Activated CD8-positive, alpha-beta T cell treated with anti-CD3 and anti-CD28 coated beads for 36 hours (primary cell): ENCODE results near the gene DIS3L2. TPM values are rescaled to one million over a fixed set of nuclear protein-coding genes. Genes with fewer than 3 reads are reported as not detected.
A peak's percentile ranks its signal among the peaks of the same experiment; 100 is the strongest.

Source experiments
- ATAC-seq: fragments of 200-7000 bp; cut with Tn5 transposase; one replicate; pipeline ENCODE4 v1.10.0; 2021; ENCODE audit warnings: mild to moderate bottlenecking, moderate library complexity
- CTCF ChIA-PET: fragments of 350-600 bp; sonication (Branson Sonifier 250); formaldehyde crosslinking; loops from one replicate; lab custom pipeline; 2021; ENCODE audit warnings: antibody characterized with exemption; lab: Charles Lee
- POLR2A ChIA-PET: fragments of 350-600 bp; sonication (Branson Sonifier 250); formaldehyde crosslinking; loops from one replicate; lab custom pipeline; 2021; ENCODE audit warnings: antibody characterized with exemption; lab: Charles Lee
- DNase-seq: peaks from one replicate; pipeline ENCODE4 v3.0.0-alpha.2; 2020
- H3K27ac Mint-ChIP-seq: one replicate; pipeline ENCODE4 v1.8.0; 2021; ENCODE audit warnings: mild to moderate bottlenecking, mixed read lengths
- H3K27me3 Mint-ChIP-seq: one replicate; pipeline ENCODE4 v1.8.0; 2021; ENCODE audit warnings: mixed read lengths
- H3K36me3 Mint-ChIP-seq: one replicate; pipeline ENCODE4 v1.8.0; 2021; ENCODE audit warnings: low read depth, mixed read lengths
- H3K4me1 Mint-ChIP-seq: one replicate; pipeline ENCODE4 v1.8.0; 2021; ENCODE audit warnings: low read depth, mixed read lengths
- H3K4me3 Mint-ChIP-seq: one replicate; pipeline ENCODE4 v1.8.0; 2021; ENCODE audit warnings: mild to moderate bottlenecking, moderate library complexity, mixed read lengths
- H3K9me3 Mint-ChIP-seq: one replicate; pipeline ENCODE4 v1.8.0; 2021; ENCODE audit warnings: mixed read lengths
- CTCF ChIP-seq: fragments of 200-600 bp; IDR thresholded peaks from one replicate; pipeline ENCODE4 v1.8.0; 2022; ENCODE audit warnings: antibody characterized with exemption, mild to moderate bottlenecking
- intact Hi-C: fragments of 100-400 bp; cut with micrococcal nuclease; formaldehyde crosslinking; loops from one replicate; pipeline ENCODE4 v1.10.0; 2022
- total RNA-seq, 2 experiments: library from RNA; stranded (reverse); gene quantifications; one replicate each; pipeline ENCODE4 v1.2.3, GENCODE V29; 2021

Gene DIS3L2
- total RNA-seq, 2 experiments from 2014 or later: 26.5 to 27.2 TPM

GRCh38 chr2:232237464-232237863, 276.0 kb downstream of the DIS3L2 start:
- POLR2A ChIA-PET: interaction anchor here (0.7 kb wide), 1 partner anchor 35 kb away, joined by 3 read pairs; no protein-coding TSS in a partner anchor
- Mint-ChIP-seq H3K36me3 (peaks cover 7% of the 10 kb centered on the region), H3K9me3 (no peaks in the 10 kb centered on the region), H3K27me3 (no peaks in the 10 kb centered on the region), H3K4me1 (peaks cover 53% of the 10 kb centered on the region), H3K27ac (peak overlapping the region; percentile 62), H3K4me3 (no peak overlapping the region)
- ATAC-seq (no peak), DNase-seq (peak; percentile 41)
- no peak for TF ChIP-seq CTCF
- CTCF ChIA-PET: interaction anchor here (1.6 kb wide), 1 partner anchor 84 kb away, joined by 4 read pairs; no protein-coding TSS in a partner anchor
- intact Hi-C loops: loop anchor here (10.0 kb wide), 1 partner anchor 313 kb away; the partner anchor contains the start of gene NPPC

- Mint-ChIP-seq H3K36me3 (peaks cover 7% of the 10 kb centered on the region), H3K9me3 (no peaks in the 10 kb centered on the region), H3K27me3 (no peaks in the 10 kb centered on the region), H3K27ac (peak overlapping the region; percentile 62), H3K4me3 (no peak overlapping the region), H3K4me1 (peaks cover 50% of the 10 kb centered on the region)
- ATAC-seq (no peak), DNase-seq (peak; percentile 12)
- ChIA-PET POLR2A (interaction anchor here (0.6 kb wide), 1 partner anchor 499 kb away, joined by 4 read pairs; no protein-coding TSS in a partner anchor), CTCF (interaction anchor here (1.6 kb wide), 1 partner anchor 84 kb away, joined by 4 read pairs; no protein-coding TSS in a partner anchor)
- TF ChIP-seq CTCF: no peak
- intact Hi-C loops: loop anchor here (10.0 kb wide), 1 partner anchor 313 kb away; the partner anchor contains the start of gene NPPC
Measured at GRCh38 chr2:232238108-232238507, 276.6 kb downstream of the DIS3L2 start.

- no peaks in the 10 kb centered on the region for H3K27me3 Mint-ChIP-seq
- H3K9me3 Mint-ChIP-seq: no peaks in the 10 kb centered on the region
- ChIA-PET CTCF (interaction anchor here (1.4 to 2.3 kb wide), 2 partner anchors 8 to 76 kb away, joined by 3 to 8 read pairs; no protein-coding TSS in a partner anchor), POLR2A (interaction anchor here (0.6 kb wide), 1 partner anchor 499 kb away, joined by 4 read pairs; no protein-coding TSS in a partner anchor)
- intact Hi-C loops: loop anchor here (10.0 kb wide), 1 partner anchor 314 kb away; the partner anchor contains the start of gene NPPC
- TF ChIP-seq CTCF: no peak
- H3K4me3 Mint-ChIP-seq: no peak overlapping the region
- peak overlapping the region; percentile 62 for H3K27ac Mint-ChIP-seq
- peaks cover 7% of the 10 kb centered on the region for H3K36me3 Mint-ChIP-seq
- DNase-seq (no peak), ATAC-seq (no peak)
- peaks cover 50% of the 10 kb centered on the region for H3K4me1 Mint-ChIP-seq
Measured at GRCh38 chr2:232238596-232238995, 277.1 kb downstream of the DIS3L2 start.

- Mint-ChIP-seq H3K9me3 (no peaks in the 10 kb centered on the region), H3K27me3 (no peaks in the 10 kb centered on the region), H3K36me3 (peaks cover 7% of the 10 kb centered on the region), H3K27ac (peak overlapping the region; percentile 88), H3K4me1 (peaks cover 49% of the 10 kb centered on the region), H3K4me3 (peak overlapping the region; percentile 5)
- DNase-seq: peak; percentile 58
- ChIA-PET POLR2A (interaction anchor here (1.3 to 1.7 kb wide), 2 partner anchors 75 to 76 kb away, joined by 4 to 5 read pairs; no protein-coding TSS in a partner anchor), CTCF (interaction anchor here (0.7 to 2.3 kb wide), 9 partner anchors 9 to 526 kb away, joined by 3 to 8 read pairs (median 3); no protein-coding TSS in a partner anchor)
- TF ChIP-seq CTCF: no peak
- ATAC-seq: peak; percentile 79
- intact Hi-C loops: loop anchor here (10.0 kb wide), 1 partner anchor 315 kb away; the partner anchor contains the start of gene NPPC
Measured at GRCh38 chr2:232239951-232240681, 278.6 kb downstream of the DIS3L2 start.
